H9 (cell line): ENCODE results near the gene ARHGAP26. TPM values are rescaled to one million over a fixed set of nuclear protein-coding genes. Genes with fewer than 3 reads are reported as not detected.

Experiments
- DNase-seq: peaks from one replicate; pipeline ENCODE4 v3.0.0-alpha.2; 2017
- H2AFZ ChIP-seq: one replicate; pipeline ENCODE4 v1.6.1; 2013; ENCODE audit warnings: mild to moderate bottlenecking, low read length, control low read depth, moderate library complexity
- H2AK5ac ChIP-seq: 2 replicates; pipeline ENCODE4 v1.6.1; 2013; ENCODE audit warnings: low read length, control low read depth, mixed read lengths; ENCODE audit not compliant: insufficient read length
- H2BK120ac ChIP-seq: one replicate; pipeline ENCODE4 v1.6.1; 2013; ENCODE audit warnings: low read depth, mild to moderate bottlenecking, low read length, control low read depth, inconsistent platforms; ENCODE audit not compliant: poor library complexity, severe bottlenecking
- H2BK12ac ChIP-seq: 2 replicates; pipeline ENCODE4 v1.6.1; 2013; ENCODE audit warnings: low read length, control low read depth, mixed read lengths, low read depth; ENCODE audit not compliant: insufficient read length
- H2BK15ac ChIP-seq: 2 replicates; pipeline ENCODE4 v1.6.1; 2013; ENCODE audit warnings: low read depth, low read length, control low read depth
- H2BK20ac ChIP-seq: one replicate; pipeline ENCODE4 v1.6.1; 2013; ENCODE audit warnings: low read depth, mild to moderate bottlenecking, low read length, control low read depth, inconsistent platforms; ENCODE audit not compliant: poor library complexity, severe bottlenecking
- H2BK5ac ChIP-seq: 2 replicates; pipeline ENCODE4 v1.6.1; 2013; ENCODE audit warnings: low read length, control low read depth, mixed read lengths; ENCODE audit not compliant: insufficient read length
- H3K14ac ChIP-seq: 2 replicates; pipeline ENCODE4 v1.6.1; 2013; ENCODE audit warnings: low read length, control low read depth; ENCODE audit not compliant: insufficient read depth
- H3K18ac ChIP-seq: 2 replicates; pipeline ENCODE4 v1.6.1; 2013; ENCODE audit warnings: low read depth, mild to moderate bottlenecking, mixed read lengths, low read length, control low read depth; ENCODE audit not compliant: insufficient read length
- H3K23ac ChIP-seq: 2 replicates; pipeline ENCODE4 v1.6.1; 2013; ENCODE audit warnings: low read length, control low read depth, mixed read lengths, low read depth; ENCODE audit not compliant: insufficient read length
- H3K23me2 ChIP-seq: 2 replicates; pipeline ENCODE4 v1.6.1; 2013; ENCODE audit warnings: low read depth, mild to moderate bottlenecking, mixed read lengths, low read length, control low read depth; ENCODE audit not compliant: insufficient read length, poor library complexity, severe bottlenecking
- H3K27ac ChIP-seq: 2 replicates; pipeline ENCODE4 v1.5.1; 2013; ENCODE audit warnings: low read length, control low read depth, mixed read lengths, low read depth; ENCODE audit not compliant: insufficient read length
- H3K27me3 ChIP-seq: 2 replicates; pipeline ENCODE4 v1.6.1; 2013; ENCODE audit warnings: low read length, control low read depth, inconsistent platforms; ENCODE audit not compliant: insufficient read depth
- H3K4ac ChIP-seq: 2 replicates; pipeline ENCODE4 v1.6.1; 2013; ENCODE audit warnings: low read depth, mild to moderate bottlenecking, control low read depth, inconsistent platforms, low read length, moderate library complexity
- H3K4me1 ChIP-seq: 2 replicates; pipeline ENCODE4 v1.6.1; 2013; ENCODE audit warnings: low read length, control low read depth, inconsistent platforms; ENCODE audit not compliant: insufficient read depth
- H3K4me2 ChIP-seq: 2 replicates; pipeline ENCODE4 v1.6.1; 2013; ENCODE audit warnings: low read length, control low read depth, mixed read lengths; ENCODE audit not compliant: insufficient read length, insufficient read depth
- H3K56ac ChIP-seq: 2 replicates; pipeline ENCODE4 v1.6.1; 2013; ENCODE audit warnings: low read depth, mild to moderate bottlenecking, mixed read lengths, low read length, control low read depth; ENCODE audit not compliant: insufficient read length
- H3K79me1 ChIP-seq: 2 replicates; pipeline ENCODE4 v1.6.1; 2013; ENCODE audit warnings: low read depth, mild to moderate bottlenecking, moderate library complexity, low read length, control low read depth, inconsistent platforms; ENCODE audit not compliant: insufficient read depth, poor library complexity, severe bottlenecking
- H3K79me2 ChIP-seq: 2 replicates; pipeline ENCODE4 v1.6.1; 2013; ENCODE audit warnings: low read length, control low read depth, inconsistent platforms; ENCODE audit not compliant: insufficient read depth
- H3K9ac ChIP-seq: 2 replicates; pipeline ENCODE4 v1.6.1; 2013; ENCODE audit warnings: low read length, control low read depth, mixed read lengths; ENCODE audit not compliant: insufficient read length; ENCODE audit errors: extremely low read depth
- H3K9me3 ChIP-seq: one replicate; pipeline ENCODE4 v1.6.1; 2013; ENCODE audit warnings: low read depth, low read length, inconsistent platforms; ENCODE audit not compliant: control insufficient read depth
- H3T11ph ChIP-seq: one replicate; pipeline ENCODE4 v1.6.1; 2013; ENCODE audit warnings: mild to moderate bottlenecking, low read length, control low read depth, inconsistent platforms
- H4K20me1 ChIP-seq: one replicate; pipeline ENCODE4 v1.6.1; 2013; ENCODE audit not compliant: control insufficient read depth, insufficient read length, insufficient read depth
- H4K5ac ChIP-seq: 2 replicates; pipeline ENCODE4 v1.6.1; 2013; ENCODE audit warnings: low read depth, mild to moderate bottlenecking, mixed read lengths, low read length, control low read depth; ENCODE audit not compliant: insufficient read length
- H4K8ac ChIP-seq: replicated peaks from 2 replicates; pipeline ENCODE4 v1.6.1; 2013; ENCODE audit warnings: low read length, control low read depth, mixed read lengths, low read depth; ENCODE audit not compliant: insufficient read length
- H4K91ac ChIP-seq: 2 replicates; pipeline ENCODE4 v1.6.1; 2013; ENCODE audit warnings: low read depth, mild to moderate bottlenecking, moderate library complexity, mixed read lengths, low read length, control low read depth; ENCODE audit not compliant: insufficient read length
- H3K27ac Mint-ChIP-seq, 3 experiments: 2 replicates in 2 of 3; 3 replicates in 1 of 3; pipeline ENCODE4 v1.8.0; 2020 to 2021; ENCODE audit warnings: mixed read lengths in 3 of 3, mild to moderate bottlenecking in 1 of 3, moderate library complexity in 1 of 3
- H3K27me3 Mint-ChIP-seq: 2 replicates; pipeline ENCODE4 v1.8.0; 2021; ENCODE audit warnings: low read depth, mild to moderate bottlenecking, moderate library complexity, mixed read lengths
- H3K36me3 Mint-ChIP-seq, 3 experiments: 2 replicates in 2 of 3; 3 replicates in 1 of 3; pipeline ENCODE4 v1.8.0; 2020 to 2021; ENCODE audit warnings: low read depth in 3 of 3, mixed read lengths in 3 of 3; ENCODE audit not compliant: insufficient read depth in 1 of 3
- H3K4me1 Mint-ChIP-seq, 2 experiments: 2 replicates each; pipeline ENCODE4 v1.8.0; 2020; ENCODE audit warnings: mixed read lengths in 2 of 2
- H3K4me3 Mint-ChIP-seq, 2 experiments: 2 replicates in 1 of 2; 3 replicates in 1 of 2; pipeline ENCODE4 v1.8.0; 2020 to 2021; ENCODE audit warnings: mild to moderate bottlenecking in 2 of 2, mixed read lengths in 2 of 2, moderate library complexity in 1 of 2
- H3K9me3 Mint-ChIP-seq, 2 experiments: 2 replicates in 1 of 2; 3 replicates in 1 of 2; pipeline ENCODE4 v1.8.0; 2020; ENCODE audit warnings: mild to moderate bottlenecking in 2 of 2, mixed read lengths in 2 of 2, moderate library complexity in 1 of 2
- CTCF ChIP-seq: fragments of 200-600 bp; sonication (generic); conservative IDR thresholded peaks from 3 replicates; pipeline ENCODE4 v1.8.0; 2021; ENCODE audit warnings: antibody characterized with exemption, mild to moderate bottlenecking
- WGBS: extraction: QIAGEN DNeasy Blood & Tissue Kit; methylation state at CpG from one replicate; pipeline ENCODE4 v1.1.7; 2013; ENCODE audit warnings: missing lambda C conversion rate, low lambda C conversion rate, mixed read lengths; ENCODE audit not compliant: insufficient read length; ENCODE audit errors: extremely low coverage; 5-methylcytosine and 5-hydroxymethylcytosine counted together
- total RNA-seq: library from RNA; stranded (reverse); gene quantifications from 2 replicates; pipeline ENCODE4 v1.2.1, GENCODE V29; 2021

Gene ARHGAP26
- total RNA-seq, 1 experiment from 2014 or later, result 13.8 TPM

- Histone ChIP-seq H4K8ac (no peak overlapping the region), H2BK120ac (no peak overlapping the region), H2BK20ac (no peak overlapping the region), H3K4ac (no peak overlapping the region), H2AFZ (no peak overlapping the region), H4K5ac (no peak overlapping the region), H3K23ac (no peak overlapping the region), H3K56ac (no peak overlapping the region), H2BK12ac (no peak overlapping the region), H2BK5ac (no peak overlapping the region), H3K23me2 (no peaks in the 10 kb centered on the region), H3K18ac (no peak overlapping the region), H3K14ac (no peak overlapping the region), H3K9me3 (no peaks in the 10 kb centered on the region), H4K91ac (no peak overlapping the region), H2AK5ac (no peak overlapping the region), H3T11ph (no peak overlapping the region), H3K79me1 (no peaks in the 10 kb centered on the region), H3K9ac (no peak overlapping the region), H4K20me1 (no peaks in the 10 kb centered on the region), H3K27me3 (no peaks in the 10 kb centered on the region), H2BK15ac (no peak overlapping the region), H3K4me2 (no peak overlapping the region), H3K4me1 (no peaks in the 10 kb centered on the region; the same call in 1 of the 2 replicates), H3K27ac (no peak overlapping the region), H3K79me2 (no peaks in the 10 kb centered on the region)
- Mint-ChIP-seq H3K4me1 (peaks cover 41 to 49% of the 10 kb centered on the region in 2 experiments), H3K9me3 (no peaks in the 10 kb centered on the region), H3K27ac (peak overlapping the region; percentile 16 to 60 (median 40); a peak in 5 of 7 replicates), H3K36me3 (peaks cover 0 to 3% (median 0%) of the 10 kb centered on the region in 3 experiments; a peak in 1 of 7 replicates), H3K27me3 (no peaks in the 10 kb centered on the region; the same call in 1 of the 2 replicates), H3K4me3 (no peak overlapping the region)
- WGBS, result no CpG with 5 or more reads among the region's 13 CpGs
- DNase-seq, result no peak
- TF ChIP-seq CTCF, result no peak
Observed at GRCh38 chr5:143031781-143032580, 261.8 kb downstream of the ARHGAP26 start.
